Neural progenitor cell (in vitro differentiated cells): ENCODE measurements around the gene ARHGAP9.

Experiments
- CTCF ChIP-seq: fragments of 200-600 bp; sonication (generic); IDR thresholded peaks from 2 replicates; pipeline ENCODE4 v1.5.1; 2017; ENCODE audit warnings: antibody characterized with exemption, mild to moderate bottlenecking
- EZH2 ChIP-seq: fragments of 200-600 bp; sonication (generic); IDR thresholded peaks from 2 replicates; pipeline ENCODE4 v1.6.1; 2017; ENCODE audit warnings: antibody characterized with exemption, mild to moderate bottlenecking, moderate library complexity
- EZH2phosphoT487 ChIP-seq: fragments of 200-600 bp; sonication (generic); IDR thresholded peaks from 2 replicates; pipeline ENCODE4 v1.6.1; 2017; ENCODE audit warnings: antibody characterized with exemption

- no peak for TF ChIP-seq EZH2
- TF ChIP-seq CTCF = no peak
- TF ChIP-seq EZH2phosphoT487 = no peak
These were observed 34.9 kb downstream of the ARHGAP9 start for GRCh38 chr12:57444744-57445143.
